Measurements from ENCODE around the gene NAA16.
"Not testable (repeated sequence)": the region's sequence is repeated elsewhere in the genome, so short reads cannot be mapped to it uniquely, and the experiment has no call there.

NAA16 gene

GRCh38 chr13:41420146-41420545, 109.1 kb downstream of the NAA16 start:
- Histone ChIP-seq H3K4me3 (ENCODE audit: low read length) (no peak overlapping the region), H3K9me3 (ENCODE audit: control insufficient read depth, insufficient read depth, low read length) (no peaks in the 10 kb centered on the region), H3K4me1 (ENCODE audit: control insufficient read depth, insufficient read depth, low read length) (no peaks in the 10 kb centered on the region), H3K36me3 (ENCODE audit: control insufficient read depth, insufficient read depth, low read length) (no peaks in the 10 kb centered on the region), H3K27me3 (ENCODE audit: control insufficient read depth, insufficient read depth, low read length) (no peaks in the 10 kb centered on the region), H3K27ac (ENCODE audit: low read length) (no peak overlapping the region)
- DNase-seq (ENCODE audit: low read depth, low spot score): no peak
- WGBS (ENCODE audit: insufficient coverage, insufficient read length): no CpG with 5 or more reads among the region's 4 CpGs

DNA sequence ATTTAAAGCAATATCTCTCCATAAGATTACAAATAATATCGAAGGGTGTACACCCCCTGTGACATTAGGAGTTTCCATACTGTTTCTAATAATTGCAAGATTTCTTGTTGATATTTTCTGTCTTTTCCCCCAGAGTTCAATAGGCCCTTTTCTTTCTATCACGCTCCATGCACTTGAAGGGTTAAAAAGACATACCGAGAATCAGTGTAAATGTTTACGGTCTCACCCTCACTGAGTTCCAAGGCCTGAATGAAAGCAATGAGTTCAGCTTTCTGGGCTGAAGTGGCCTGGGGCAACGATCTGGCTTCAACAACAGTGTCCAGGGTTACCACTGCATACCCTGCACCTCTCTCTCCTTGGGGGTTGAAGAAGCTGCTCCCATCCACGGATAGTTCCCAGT, 110.3 kb downstream of the NAA16 start:
- H3K27ac ChIP-seq (ENCODE audit: low read length); H3K9me3 ChIP-seq (ENCODE audit: control insufficient read depth, insufficient read depth, low read length); H3K4me1 ChIP-seq (ENCODE audit: control insufficient read depth, insufficient read depth, low read length); DNase-seq (ENCODE audit: low read depth, low spot score); H3K36me3 ChIP-seq (ENCODE audit: control insufficient read depth, insufficient read depth, low read length); H3K27me3 ChIP-seq (ENCODE audit: control insufficient read depth, insufficient read depth, low read length); H3K4me3 ChIP-seq (ENCODE audit: low read length): not testable (repeated sequence)
- WGBS (ENCODE audit: insufficient coverage, insufficient read length): no CpG with 5 or more reads among the region's 6 CpGs

DNA sequence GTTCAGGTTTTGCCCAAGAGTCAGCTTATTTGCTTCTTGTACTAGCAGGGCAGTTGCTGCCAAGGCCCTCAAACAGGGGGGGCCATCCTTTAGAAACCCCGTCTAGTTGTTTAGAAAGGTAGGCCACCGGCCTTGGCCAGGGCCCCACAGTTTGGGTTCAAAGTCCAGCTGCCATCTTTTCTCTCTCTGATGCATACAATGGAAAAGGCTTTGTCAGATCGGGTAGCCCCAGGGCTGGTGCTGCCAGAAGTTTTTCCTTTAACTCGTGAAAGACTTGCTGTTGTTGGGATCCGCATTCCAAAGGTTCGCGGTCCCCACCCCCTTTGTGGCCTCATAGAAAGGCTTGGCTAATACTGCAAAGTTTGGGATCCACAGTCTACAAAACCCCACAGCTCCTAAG, 110.9 kb downstream of the NAA16 start:
- H3K27me3 ChIP-seq (ENCODE audit: control insufficient read depth, insufficient read depth, low read length); DNase-seq (ENCODE audit: low read depth, low spot score); H3K4me3 ChIP-seq (ENCODE audit: low read length); H3K27ac ChIP-seq (ENCODE audit: low read length); H3K9me3 ChIP-seq (ENCODE audit: control insufficient read depth, insufficient read depth, low read length); H3K36me3 ChIP-seq (ENCODE audit: control insufficient read depth, insufficient read depth, low read length); H3K4me1 ChIP-seq (ENCODE audit: control insufficient read depth, insufficient read depth, low read length): not testable (repeated sequence)
- no CpG with 5 or more reads among the region's 7 CpGs for WGBS (ENCODE audit: insufficient coverage, insufficient read length)

DNA sequence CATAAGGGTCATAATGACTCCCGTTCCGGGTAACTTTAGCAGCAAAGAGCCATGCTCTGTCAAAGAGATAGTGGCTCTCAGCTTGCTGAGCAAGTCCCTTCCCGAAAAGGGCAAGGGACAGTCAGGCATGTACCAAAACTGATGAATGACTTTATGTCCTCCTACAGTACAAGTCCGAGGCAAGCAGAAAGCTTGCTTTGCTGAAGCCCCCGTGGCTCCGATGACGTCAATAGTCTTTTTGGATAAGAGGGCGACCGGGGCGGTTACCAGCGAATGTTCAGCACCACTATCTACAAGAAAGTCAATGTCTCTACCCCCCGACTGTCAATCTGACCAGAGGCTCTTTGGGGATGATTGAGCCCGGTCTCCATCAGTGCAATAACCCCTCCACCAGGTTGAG, 112.2 kb downstream of the NAA16 start:
- not testable (repeated sequence) for H3K36me3 ChIP-seq (ENCODE audit: control insufficient read depth, insufficient read depth, low read length); H3K27me3 ChIP-seq (ENCODE audit: control insufficient read depth, insufficient read depth, low read length); H3K4me3 ChIP-seq (ENCODE audit: low read length); H3K9me3 ChIP-seq (ENCODE audit: control insufficient read depth, insufficient read depth, low read length); H3K4me1 ChIP-seq (ENCODE audit: control insufficient read depth, insufficient read depth, low read length); DNase-seq (ENCODE audit: low read depth, low spot score); H3K27ac ChIP-seq (ENCODE audit: low read length)
- no CpG with 5 or more reads among the region's 13 CpGs for WGBS (ENCODE audit: insufficient coverage, insufficient read length)

DNA sequence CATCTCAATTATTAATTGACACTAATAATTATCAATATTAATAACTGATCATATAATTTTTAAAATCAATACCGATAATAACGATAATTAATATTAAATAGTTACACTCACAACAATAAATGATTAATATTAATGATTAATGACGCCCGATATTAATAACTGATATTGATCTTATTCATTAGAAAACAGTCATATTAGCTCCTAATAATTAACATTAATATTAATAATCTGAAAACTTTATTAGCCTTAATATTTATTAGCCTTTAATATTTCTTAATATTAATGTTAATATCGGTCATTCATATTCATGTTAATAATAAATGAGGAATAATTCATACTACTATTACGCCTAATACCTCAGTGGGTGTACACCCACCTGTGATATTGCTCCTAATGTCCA, 113.6 kb downstream of the NAA16 start:
- not testable (repeated sequence) for H3K27me3 ChIP-seq (ENCODE audit: control insufficient read depth, insufficient read depth, low read length); DNase-seq (ENCODE audit: low read depth, low spot score); H3K36me3 ChIP-seq (ENCODE audit: control insufficient read depth, insufficient read depth, low read length); H3K4me3 ChIP-seq (ENCODE audit: low read length); H3K4me1 ChIP-seq (ENCODE audit: control insufficient read depth, insufficient read depth, low read length); H3K27ac ChIP-seq (ENCODE audit: low read length); H3K9me3 ChIP-seq (ENCODE audit: control insufficient read depth, insufficient read depth, low read length)
- WGBS (ENCODE audit: insufficient coverage, insufficient read length): 100% methylated on average over 2 of the region's 6 CpGs

DNA sequence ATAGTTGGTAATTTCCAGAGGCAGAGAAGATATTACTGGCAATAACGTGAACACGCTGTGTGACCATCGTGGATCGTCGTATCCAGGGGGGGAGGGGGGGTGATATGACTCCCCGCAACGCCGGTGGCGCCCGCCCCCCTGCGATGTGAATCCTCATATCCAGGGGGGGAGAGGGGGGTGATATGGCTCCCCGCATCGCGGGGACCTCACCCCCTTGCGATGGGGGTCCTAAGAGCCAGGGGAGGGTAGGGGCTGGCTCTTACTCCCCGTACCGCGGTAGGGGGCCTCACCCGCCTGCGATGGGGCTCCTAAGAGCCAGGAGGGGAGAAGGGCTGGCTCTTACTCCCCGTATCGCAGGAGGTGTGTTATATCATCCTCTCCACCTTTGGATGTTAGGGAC, 115.0 kb downstream of the NAA16 start:
- Histone ChIP-seq H3K9me3 (ENCODE audit: control insufficient read depth, insufficient read depth, low read length) (no peaks in the 10 kb centered on the region), H3K4me3 (ENCODE audit: low read length) (no peak overlapping the region), H3K4me1 (ENCODE audit: control insufficient read depth, insufficient read depth, low read length) (no peaks in the 10 kb centered on the region), H3K36me3 (ENCODE audit: control insufficient read depth, insufficient read depth, low read length) (no peaks in the 10 kb centered on the region), H3K27me3 (ENCODE audit: control insufficient read depth, insufficient read depth, low read length) (no peaks in the 10 kb centered on the region), H3K27ac (ENCODE audit: low read length) (no peak overlapping the region)
- no CpG with 5 or more reads among the region's 22 CpGs for WGBS (ENCODE audit: insufficient coverage, insufficient read length)
- no peak for DNase-seq (ENCODE audit: low read depth, low spot score)

All from iPS DF 6.9 (cell line).